ENCODE measurements around the gene DHODH. TPM values are rescaled to one million over a fixed set of nuclear protein-coding genes. Genes with fewer than 3 reads are reported as not detected.

The DHODH gene
- 4.2 TPM for total RNA-seq

GRCh38 chr16:72008424-72009216 lies at the start of gene DHODH:
Gene DHODH, plus strand, starts transcription at chr16:72008744. Its CDS starts 21 bp downstream, at chr16:72008765.
- no peaks in the 10 kb centered on the region for H3K27me3 ChIP-seq
- no peak within 1 kb of the TSS for H3K27ac ChIP-seq
- H3K36me3 ChIP-seq = peaks cover 0 to 3% of the 10 kb centered on the region in 2 donors
- peaks cover 18% of the 10 kb centered on the region for H3K4me1 ChIP-seq
- H3K4me3 ChIP-seq = peak within 1 kb of the TSS; percentile 76 to 86
- intact Hi-C loops (cut with DNase I) = no loop called here
- TF ChIP-seq POLR2AphosphoS5 (IDR thresholded peaks at IDR 0.05; ENCODE audit: insufficient read depth in 1 of 2, low read depth in 1 of 2) (peak; percentile 76 to 96), POLR2A (IDR thresholded peaks at IDR 0.05) (no peak)
- DNase-seq (ENCODE audit: extremely low spot score in 2 of 2) = peak in 1 of 2 donors; percentile 97
- H3K9me3 ChIP-seq = no peaks in the 10 kb centered on the region

GRCh38 chr16:71961066-71962039 lies 47.2 kb upstream of the DHODH start:
- Histone ChIP-seq H3K9me3 (no peaks in the 10 kb centered on the region), H3K4me3 (no peak overlapping the region), H3K36me3 (no peaks in the 10 kb centered on the region), H3K4me1 (no peaks in the 10 kb centered on the region), H3K27me3 (no peaks in the 10 kb centered on the region), H3K27ac (no peak overlapping the region)
- intact Hi-C loops (cut with DNase I) = no loop called here
- DNase-seq (ENCODE audit: extremely low spot score in 2 of 2) = no peak
- TF ChIP-seq POLR2A (IDR thresholded peaks at IDR 0.05) (no peak), POLR2AphosphoS5 (IDR thresholded peaks at IDR 0.05; ENCODE audit: insufficient read depth in 1 of 2, low read depth in 1 of 2) (peak in 1 of 2 donors; percentile 37)
- TF ChIP-seq, protein P1, sequence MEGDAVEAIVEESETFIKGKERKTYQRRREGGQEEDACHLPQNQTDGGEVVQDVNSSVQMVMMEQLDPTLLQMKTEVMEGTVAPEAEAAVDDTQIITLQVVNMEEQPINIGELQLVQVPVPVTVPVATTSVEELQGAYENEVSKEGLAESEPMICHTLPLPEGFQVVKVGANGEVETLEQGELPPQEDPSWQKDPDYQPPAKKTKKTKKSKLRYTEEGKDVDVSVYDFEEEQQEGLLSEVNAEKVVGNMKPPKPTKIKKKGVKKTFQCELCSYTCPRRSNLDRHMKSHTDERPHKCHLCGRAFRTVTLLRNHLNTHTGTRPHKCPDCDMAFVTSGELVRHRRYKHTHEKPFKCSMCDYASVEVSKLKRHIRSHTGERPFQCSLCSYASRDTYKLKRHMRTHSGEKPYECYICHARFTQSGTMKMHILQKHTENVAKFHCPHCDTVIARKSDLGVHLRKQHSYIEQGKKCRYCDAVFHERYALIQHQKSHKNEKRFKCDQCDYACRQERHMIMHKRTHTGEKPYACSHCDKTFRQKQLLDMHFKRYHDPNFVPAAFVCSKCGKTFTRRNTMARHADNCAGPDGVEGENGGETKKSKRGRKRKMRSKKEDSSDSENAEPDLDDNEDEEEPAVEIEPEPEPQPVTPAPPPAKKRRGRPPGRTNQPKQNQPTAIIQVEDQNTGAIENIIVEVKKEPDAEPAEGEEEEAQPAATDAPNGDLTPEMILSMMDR (IDR thresholded peaks at IDR 0.05) = peak; percentile 52 to 76 (median 70)

- no peak for DNase-seq (ENCODE audit: extremely low spot score in 2 of 2)
- Histone ChIP-seq H3K36me3 (no peaks in the 10 kb centered on the region), H3K4me1 (no peaks in the 10 kb centered on the region), H3K9me3 (no peaks in the 10 kb centered on the region), H3K27me3 (no peaks in the 10 kb centered on the region), H3K4me3 (no peak overlapping the region), H3K27ac (no peak overlapping the region)
- TF ChIP-seq, protein P1 (IDR thresholded peaks at IDR 0.05) = no peak
- TF ChIP-seq POLR2AphosphoS5 (IDR thresholded peaks at IDR 0.05; ENCODE audit: insufficient read depth in 1 of 2, low read depth in 1 of 2) (no peak), POLR2A (IDR thresholded peaks at IDR 0.05) (no peak)
- intact Hi-C loops (cut with DNase I) = no loop called here
Measured at GRCh38 chr16:71963125-71963875, 45.2 kb upstream of the DHODH start.

GRCh38 chr16:71965223-71965622 lies 43.3 kb upstream of the DHODH start:
- no peaks in the 10 kb centered on the region for H3K27me3 ChIP-seq
- H3K36me3 ChIP-seq = no peaks in the 10 kb centered on the region
- no peak overlapping the region for H3K27ac ChIP-seq
- intact Hi-C loops (cut with DNase I) = no loop called here
- H3K9me3 ChIP-seq = no peaks in the 10 kb centered on the region
- H3K4me3 ChIP-seq = no peak overlapping the region
- no peaks in the 10 kb centered on the region for H3K4me1 ChIP-seq
- TF ChIP-seq POLR2A (IDR thresholded peaks at IDR 0.05) = no peak
- TF ChIP-seq, protein P1 (IDR thresholded peaks at IDR 0.05) = no peak
- TF ChIP-seq POLR2AphosphoS5 (IDR thresholded peaks at IDR 0.05; ENCODE audit: insufficient read depth in 1 of 2, low read depth in 1 of 2) = no peak
- DNase-seq (ENCODE audit: extremely low spot score in 2 of 2) = no peak

- intact Hi-C loops (cut with DNase I) = no loop called here
- H3K9me3 ChIP-seq = no peaks in the 10 kb centered on the region
- no peak for DNase-seq (ENCODE audit: extremely low spot score in 2 of 2)
- no peak overlapping the region for H3K4me3 ChIP-seq
- TF ChIP-seq, protein P1 (IDR thresholded peaks at IDR 0.05) = no peak
- TF ChIP-seq POLR2A (IDR thresholded peaks at IDR 0.05) (no peak), POLR2AphosphoS5 (IDR thresholded peaks at IDR 0.05; ENCODE audit: insufficient read depth in 1 of 2, low read depth in 1 of 2) (no peak)
- no peaks in the 10 kb centered on the region for H3K36me3 ChIP-seq
- no peaks in the 10 kb centered on the region for H3K4me1 ChIP-seq
- no peak overlapping the region for H3K27ac ChIP-seq
- H3K27me3 ChIP-seq = no peaks in the 10 kb centered on the region
Measured at GRCh38 chr16:71966932-71967331, 41.6 kb upstream of the DHODH start.

Measured in vagina (tissue), 2 donors.